SU-DHL-6 (cell line): ENCODE measurements around the gene SYT7.
"Not testable (repeated sequence)": the region's sequence is repeated elsewhere in the genome, so short reads cannot be mapped to it uniquely, and the experiment has no call there.

Source experiments
- H2AFZ ChIP-seq: fragments of 200-600 bp; sonication (generic); 2 replicates; pipeline ENCODE4 v1.6.1; 2014; ENCODE audit warnings: low read depth, mild to moderate bottlenecking, moderate library complexity, mixed read lengths, antibody characterized with exemption, low read length; ENCODE audit not compliant: severe bottlenecking
- H3F3A ChIP-seq: fragments of 200-600 bp; shearing (Covaris generic); 2 replicates; pipeline ENCODE4 v1.6.0; 2016; ENCODE audit warnings: antibody characterized with exemption, mild to moderate bottlenecking; ENCODE audit not compliant: insufficient read depth
- H3K27ac ChIP-seq: fragments of 200-600 bp; sonication (generic); 2 replicates; pipeline ENCODE4 v1.5.1; 2016; ENCODE audit warnings: low read depth, mild to moderate bottlenecking, low read length, moderate library complexity, mixed read lengths
- H3K27me3 ChIP-seq: fragments of 200-600 bp; sonication (generic), shearing (Covaris generic); 2 replicates; pipeline ENCODE4 v1.6.0; 2014; ENCODE audit warnings: mild to moderate bottlenecking, low read length
- H3K36me3 ChIP-seq: fragments of 200-600 bp; sonication (generic); 2 replicates; pipeline ENCODE4 v1.6.1; 2014; ENCODE audit warnings: mild to moderate bottlenecking, low read length, mixed read lengths
- H3K4me2 ChIP-seq: fragments of 300-600, 200-600 bp; shearing (Covaris generic), sonication (generic); 2 replicates; pipeline ENCODE4 v1.6.0; 2014; ENCODE audit warnings: low read length, low read depth, mild to moderate bottlenecking; ENCODE audit not compliant: poor library complexity, severe bottlenecking
- H3K4me3 ChIP-seq: fragments of 200-600 bp; sonication (generic); 2 replicates; pipeline ENCODE4 v1.5.1; 2014; ENCODE audit warnings: antibody characterized with exemption, low read length, mild to moderate bottlenecking, mixed read lengths; ENCODE audit not compliant: insufficient read depth, poor library complexity, severe bottlenecking
- H3K79me2 ChIP-seq: fragments of 200-600 bp; sonication (generic); 2 replicates; pipeline ENCODE4 v1.6.1; 2014; ENCODE audit warnings: mild to moderate bottlenecking, low read length, moderate library complexity; ENCODE audit not compliant: insufficient read depth
- H3K9ac ChIP-seq: fragments of 200-600 bp; sonication (generic); 2 replicates; pipeline ENCODE4 v1.7.0; 2014; ENCODE audit warnings: mild to moderate bottlenecking, low read length
- H3K9me2 ChIP-seq: fragments of 200-600 bp; sonication (generic); replicated peaks from 2 replicates; pipeline ENCODE4 v1.6.1; 2014; ENCODE audit warnings: low read length; ENCODE audit not compliant: insufficient read depth
- H3K9me3 ChIP-seq: fragments of 200-600 bp; sonication (generic); 2 replicates; pipeline ENCODE4 v1.6.1; 2014; ENCODE audit warnings: low read length, mixed read lengths; ENCODE audit not compliant: insufficient read depth
- H4K20me1 ChIP-seq: fragments of 200-600 bp; sonication (generic); 2 replicates; pipeline ENCODE4 v1.6.1; 2014; ENCODE audit warnings: low read depth, mild to moderate bottlenecking, antibody characterized with exemption, low read length, moderate library complexity, mixed read lengths
- EZH2phosphoT487 ChIP-seq: fragments of 200-600 bp; sonication (generic), shearing (Covaris generic); conservative IDR thresholded peaks from 2 replicates; pipeline ENCODE4 v1.6.1; 2018; ENCODE audit warnings: mild to moderate bottlenecking, antibody characterized with exemption, low read length, moderate library complexity, mixed read lengths
- TF ChIP-seq, protein P1 (sequence below): fragments of 200-600 bp; sonication (generic); IDR thresholded peaks from one replicate; pipeline ENCODE4 v1.5.1; 2017; ENCODE audit warnings: antibody characterized with exemption, mild to moderate bottlenecking, low read length, moderate library complexity; ENCODE audit not compliant: insufficient read depth, poor library complexity, severe bottlenecking

Gene SYT7

DNA sequence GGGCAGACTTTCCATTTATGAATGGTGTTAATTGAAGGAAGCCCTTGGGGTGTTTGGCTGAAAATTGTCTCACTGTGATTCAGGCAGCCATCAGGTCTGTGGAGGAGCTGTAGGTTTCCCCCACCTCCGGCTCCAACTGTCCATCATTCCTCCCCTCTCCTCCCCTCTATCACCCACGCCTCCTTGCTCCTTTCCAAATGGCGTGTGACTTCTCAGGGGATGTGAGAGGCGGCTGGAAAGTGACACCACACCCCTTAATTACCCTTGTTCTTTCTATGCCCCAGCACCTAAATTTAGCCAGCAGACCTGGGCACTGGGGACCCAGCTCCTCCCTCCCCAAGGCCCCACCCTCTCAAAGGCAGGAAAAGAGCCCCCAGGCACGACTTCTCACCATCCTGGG lies 38.1 kb upstream of the SYT7 start:
- Histone ChIP-seq H3K4me2 (no peak overlapping the region), H3K9ac (no peak overlapping the region), H3K27ac (no peak overlapping the region), H3K9me3 (no peaks in the 10 kb centered on the region), H3F3A (no peaks in the 10 kb centered on the region), H3K9me2 (no peaks in the 10 kb centered on the region), H3K4me3 (no peak overlapping the region), H2AFZ (no peak overlapping the region), H3K27me3 (no peaks in the 10 kb centered on the region), H4K20me1 (no peaks in the 10 kb centered on the region), H3K79me2 (no peaks in the 10 kb centered on the region), H3K36me3 (no peaks in the 10 kb centered on the region)
- TF ChIP-seq EZH2phosphoT487: no peak
- TF ChIP-seq, protein P1, sequence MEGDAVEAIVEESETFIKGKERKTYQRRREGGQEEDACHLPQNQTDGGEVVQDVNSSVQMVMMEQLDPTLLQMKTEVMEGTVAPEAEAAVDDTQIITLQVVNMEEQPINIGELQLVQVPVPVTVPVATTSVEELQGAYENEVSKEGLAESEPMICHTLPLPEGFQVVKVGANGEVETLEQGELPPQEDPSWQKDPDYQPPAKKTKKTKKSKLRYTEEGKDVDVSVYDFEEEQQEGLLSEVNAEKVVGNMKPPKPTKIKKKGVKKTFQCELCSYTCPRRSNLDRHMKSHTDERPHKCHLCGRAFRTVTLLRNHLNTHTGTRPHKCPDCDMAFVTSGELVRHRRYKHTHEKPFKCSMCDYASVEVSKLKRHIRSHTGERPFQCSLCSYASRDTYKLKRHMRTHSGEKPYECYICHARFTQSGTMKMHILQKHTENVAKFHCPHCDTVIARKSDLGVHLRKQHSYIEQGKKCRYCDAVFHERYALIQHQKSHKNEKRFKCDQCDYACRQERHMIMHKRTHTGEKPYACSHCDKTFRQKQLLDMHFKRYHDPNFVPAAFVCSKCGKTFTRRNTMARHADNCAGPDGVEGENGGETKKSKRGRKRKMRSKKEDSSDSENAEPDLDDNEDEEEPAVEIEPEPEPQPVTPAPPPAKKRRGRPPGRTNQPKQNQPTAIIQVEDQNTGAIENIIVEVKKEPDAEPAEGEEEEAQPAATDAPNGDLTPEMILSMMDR: no peak

DNA sequence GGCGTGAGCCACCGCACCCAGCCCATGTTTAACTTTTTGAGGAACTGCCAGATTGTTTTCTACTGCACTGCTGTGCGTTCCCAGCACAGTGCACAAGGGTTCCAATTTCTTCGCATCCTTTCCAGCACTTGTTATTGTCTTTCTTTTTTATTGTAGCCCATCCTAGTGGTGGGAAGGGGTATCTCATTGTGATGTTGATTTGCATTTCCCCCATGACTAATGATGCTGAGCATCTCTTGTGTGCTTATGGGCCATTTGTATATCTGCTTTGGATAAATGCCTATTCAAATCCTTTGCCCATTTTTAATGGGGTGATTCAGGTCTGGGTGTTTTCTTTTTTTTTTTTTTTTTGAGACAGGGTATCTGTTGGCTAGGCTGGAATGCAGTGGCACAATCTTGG lies 36.6 kb upstream of the SYT7 start:
- Histone ChIP-seq H3K4me2 (no peak overlapping the region), H4K20me1 (no peaks in the 10 kb centered on the region), H3K27me3 (no peaks in the 10 kb centered on the region), H3K9ac (no peak overlapping the region), H3K9me3 (no peaks in the 10 kb centered on the region), H3K4me3 (no peak overlapping the region), H3K79me2 (no peaks in the 10 kb centered on the region), H3K9me2 (no peaks in the 10 kb centered on the region), H3F3A (no peaks in the 10 kb centered on the region), H3K36me3 (no peaks in the 10 kb centered on the region), H2AFZ (no peak overlapping the region), H3K27ac (no peak overlapping the region)
- no peak for TF ChIP-seq EZH2phosphoT487
- TF ChIP-seq, protein P1: no peak

DNA sequence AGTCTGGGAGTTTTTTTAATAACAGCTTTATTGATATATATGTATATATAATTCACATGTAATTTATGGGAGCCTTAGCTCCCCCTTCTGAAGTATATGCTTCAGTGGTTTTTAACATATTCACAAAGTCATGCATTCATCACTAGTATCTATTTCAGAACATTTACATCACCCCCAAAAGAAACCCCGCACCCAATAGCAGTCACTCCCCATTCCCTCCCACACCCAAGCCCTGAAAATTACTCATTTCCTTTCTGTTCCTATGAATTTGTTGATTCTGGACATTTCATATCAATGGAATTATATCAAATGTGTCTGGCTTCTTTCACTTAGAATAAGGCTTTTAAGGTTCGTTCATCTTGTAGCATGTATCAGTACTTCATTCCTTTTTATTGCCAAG lies 35.6 kb upstream of the SYT7 start:
- Histone ChIP-seq H3K9ac (no peak overlapping the region), H3K4me2 (no peak overlapping the region), H4K20me1 (no peaks in the 10 kb centered on the region), H3F3A (no peaks in the 10 kb centered on the region), H3K9me3 (no peaks in the 10 kb centered on the region), H3K79me2 (no peaks in the 10 kb centered on the region), H3K4me3 (no peak overlapping the region), H2AFZ (no peak overlapping the region), H3K36me3 (no peaks in the 10 kb centered on the region), H3K9me2 (no peaks in the 10 kb centered on the region), H3K27ac (no peak overlapping the region), H3K27me3 (no peaks in the 10 kb centered on the region)
- no peak for TF ChIP-seq EZH2phosphoT487
- TF ChIP-seq, protein P1: no peak

DNA sequence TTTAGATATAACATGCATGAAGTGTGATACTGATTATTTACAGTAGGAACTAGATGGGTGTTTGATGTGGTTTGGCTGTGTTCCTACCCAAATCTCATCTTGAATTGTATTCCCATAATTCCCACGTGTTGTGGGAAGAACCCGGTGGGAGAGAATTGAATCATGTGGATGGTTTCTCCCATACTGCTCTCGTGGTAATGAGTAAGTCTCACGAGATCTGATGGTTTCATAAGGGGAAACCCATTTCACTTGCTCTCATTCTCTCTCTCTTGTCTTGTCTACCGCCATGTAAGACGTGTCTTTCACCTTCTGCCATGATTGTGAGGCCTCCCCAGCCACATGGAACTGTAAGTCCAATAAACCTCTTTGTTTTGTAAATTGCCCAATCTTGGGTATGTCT lies 33.9 kb upstream of the SYT7 start:
- not testable (repeated sequence) for H3K9me3 ChIP-seq, H3K4me3 ChIP-seq, H3F3A ChIP-seq, H3K36me3 ChIP-seq, H3K9ac ChIP-seq, H2AFZ ChIP-seq, H3K79me2 ChIP-seq, H4K20me1 ChIP-seq, H3K27me3 ChIP-seq, H3K4me2 ChIP-seq, H3K27ac ChIP-seq, H3K9me2 ChIP-seq
